ENCODE results near the gene NDUFB6.
"Not testable (repeated sequence)": the region's sequence is repeated elsewhere in the genome, so short reads cannot be mapped to it uniquely, and the experiment has no call there.

GRCh38 chr9:32599021-32599420 is 26.1 kb upstream of the NDUFB6 start:
- TF ChIP-seq ZNF274 (IDR thresholded peaks at IDR 0.05; ENCODE audit: low read depth, low read length); SUZ12 (IDR thresholded peaks at IDR 0.05; ENCODE audit: extremely low read depth, insufficient read depth, insufficient read length); YY1 (IDR thresholded peaks at IDR 0.05; ENCODE audit: insufficient read depth, insufficient read length): not testable (repeated sequence)
